VCaP (cell line): Measurements from ENCODE around the gene KLK8.
"Not testable (repeated sequence)": the region's sequence is repeated elsewhere in the genome, so short reads cannot be mapped to it uniquely, and the experiment has no call there.

ENCODE experiments used
- H3K27ac ChIP-seq: fragments of 450-650 bp; 2 replicates; pipeline ENCODE4 v1.5.1; 2017
- CTCF ChIP-seq: fragments of 450-650 bp; conservative IDR thresholded peaks from 2 replicates; pipeline ENCODE4 v1.5.1; 2017; ENCODE audit warnings: mild to moderate bottlenecking, moderate library complexity

KLK8 gene

GRCh38 chr19:51000981-51001380 is 423 bp downstream of the KLK8 start:
- TF ChIP-seq CTCF: no peak
- H3K27ac ChIP-seq: no peak overlapping the region

- H3K27ac ChIP-seq: no peak overlapping the region
- TF ChIP-seq CTCF: no peak
Observed at GRCh38 chr19:51000426-51000825, 978 bp downstream of the KLK8 start.

GRCh38 chr19:50998686-50999085 is 2.7 kb downstream of the KLK8 start:
- H3K27ac ChIP-seq: no peak overlapping the region
- no peak for TF ChIP-seq CTCF

- TF ChIP-seq CTCF: no peak
Observed at GRCh38 chr19:50998061-50998460, 3.3 kb downstream of the KLK8 start.

GRCh38 chr19:50994129-50994528 is 7.3 kb downstream of the KLK8 start:
- no peak overlapping the region for H3K27ac ChIP-seq
- TF ChIP-seq CTCF: no peak

More at GRCh38 chr19:50998061-50998460, 3.3 kb downstream of the KLK8 start:
- no peak overlapping the region for H3K27ac ChIP-seq

GRCh38 chr19:50992666-50993035 is 8.8 kb downstream of the KLK8 start:
- no peak overlapping the region for H3K27ac ChIP-seq
- no peak for TF ChIP-seq CTCF

- not testable (repeated sequence) for H3K27ac ChIP-seq
Observed at GRCh38 chr19:50984416-50984815, 17.0 kb downstream of the KLK8 start.

- no peak for TF ChIP-seq CTCF
- H3K27ac ChIP-seq: no peak within 1 kb of the TSS
Observed at GRCh38 chr19:50983625-50984292, 17.6 kb downstream of the KLK8 start, which contains the start of gene KLK7. Gene KLK7 (minus strand): TSS chr19:50983917. CDS start chr19:50982399, 1,518 bp downstream.
